Upper lobe of right lung (tissue), 1 donor: Measurements from ENCODE around the gene PARP6. TPM values are rescaled to one million over a fixed set of nuclear protein-coding genes. Genes with fewer than 3 reads are reported as not detected.

Experiments used
- ATAC-seq: fragments of 200-7000 bp; cut with Tn5 transposase; one replicate; pipeline ENCODE4 v1.9.1; 2020; ENCODE audit warnings: mild to moderate bottlenecking, moderate library complexity
- DNase-seq: peaks from one replicate; pipeline ENCODE4 v3.0.0-alpha.2; 2020
- H3K27ac ChIP-seq: fragments of 200-600 bp; one replicate; pipeline ENCODE4 v1.8.0; 2022
- H3K27me3 ChIP-seq: fragments of 200-600 bp; one replicate; pipeline ENCODE4 v1.8.0; 2022; ENCODE audit warnings: mild to moderate bottlenecking
- H3K36me3 ChIP-seq: fragments of 200-600 bp; one replicate; pipeline ENCODE4 v1.8.0; 2022
- H3K4me1 ChIP-seq: fragments of 200-600 bp; one replicate; pipeline ENCODE4 v1.8.0; 2022
- H3K4me3 ChIP-seq: fragments of 200-600 bp; one replicate; pipeline ENCODE4 v1.8.0; 2022; ENCODE audit warnings: mild to moderate bottlenecking
- H3K9me3 ChIP-seq: fragments of 200-600 bp; one replicate; pipeline ENCODE4 v1.8.0; 2022
- CTCF ChIP-seq: fragments of 200-600 bp; IDR thresholded peaks from one replicate; pipeline ENCODE4 v1.8.0; 2022; ENCODE audit warnings: antibody characterized with exemption
- intact Hi-C: fragments of 100-400 bp; cut with DNase I; formaldehyde crosslinking; loops from one replicate; pipeline ENCODE4 v1.11.0; 2022
- total RNA-seq: library from RNA; stranded (reverse); fragmentation: NEBNext Ultra II Directional; extraction: Animal tissue kit (Norgen Biotek cat#: 25700); gene quantifications from one replicate; pipeline ENCODE4 v1.2.1, GENCODE V29; 2021
- donor health status: DM: no; HTN: yes; CAD: no; lungs with severe emphysema.

PARP6 gene
- total RNA-seq, 1 donor from 2014 or later: 87.9 TPM

- intact Hi-C loops: no loop called here
These were observed 49.1 kb downstream of the PARP6 start for GRCh38 chr15:72223278-72223677.

GRCh38 chr15:72222393-72222792, 50.0 kb downstream of the PARP6 start:
- Histone ChIP-seq H3K4me3 (no peak overlapping the region), H3K27ac (peak overlapping the region; percentile 11), H3K9me3 (no peaks in the 10 kb centered on the region), H3K36me3 (peaks cover 34% of the 10 kb centered on the region), H3K4me1 (peaks cover 45% of the 10 kb centered on the region), H3K27me3 (no peaks in the 10 kb centered on the region)
- ATAC-seq (peak; percentile 58), DNase-seq (no peak)
- TF ChIP-seq CTCF: no peak
- intact Hi-C loops: no loop called here

More at GRCh38 chr15:72223278-72223677, 49.1 kb downstream of the PARP6 start:
- Histone ChIP-seq H3K27me3 (no peaks in the 10 kb centered on the region), H3K36me3 (peaks cover 25% of the 10 kb centered on the region), H3K4me3 (no peak overlapping the region), H3K27ac (no peak overlapping the region), H3K9me3 (no peaks in the 10 kb centered on the region), H3K4me1 (peaks cover 53% of the 10 kb centered on the region)
- no peak for ATAC-seq
- DNase-seq: no peak
- TF ChIP-seq CTCF: no peak

- H3K9me3 ChIP-seq: no peaks in the 10 kb centered on the region
- H3K4me1 ChIP-seq: peaks cover 28% of the 10 kb centered on the region
- H3K36me3 ChIP-seq: peaks cover 51% of the 10 kb centered on the region
- TF ChIP-seq CTCF: no peak
- intact Hi-C loops: no loop called here
- DNase-seq (no peak), ATAC-seq (no peak)
- no peak overlapping the region for H3K27ac ChIP-seq
- H3K4me3 ChIP-seq: no peak overlapping the region
- no peaks in the 10 kb centered on the region for H3K27me3 ChIP-seq
These were observed 51.7 kb downstream of the PARP6 start for GRCh38 chr15:72220687-72221086.

- Histone ChIP-seq H3K27ac (no peak overlapping the region), H3K36me3 (peaks cover 81% of the 10 kb centered on the region), H3K9me3 (no peaks in the 10 kb centered on the region), H3K4me1 (peaks cover 13% of the 10 kb centered on the region), H3K4me3 (no peak overlapping the region), H3K27me3 (no peaks in the 10 kb centered on the region)
- DNase-seq (no peak), ATAC-seq (no peak)
- no peak for TF ChIP-seq CTCF
- intact Hi-C loops: no loop called here
These were observed 55.1 kb downstream of the PARP6 start for GRCh38 chr15:72217216-72217615.

GRCh38 chr15:72216079-72216478, 56.3 kb downstream of the PARP6 start:
- DNase-seq (no peak), ATAC-seq (no peak)
- no peaks in the 10 kb centered on the region for H3K9me3 ChIP-seq
- H3K36me3 ChIP-seq: peaks cover 88% of the 10 kb centered on the region
- H3K27ac ChIP-seq: no peak overlapping the region
- no peaks in the 10 kb centered on the region for H3K27me3 ChIP-seq
- peaks cover 4% of the 10 kb centered on the region for H3K4me1 ChIP-seq
- TF ChIP-seq CTCF: no peak
- no peak overlapping the region for H3K4me3 ChIP-seq
- intact Hi-C loops: no loop called here

- Histone ChIP-seq H3K27me3 (no peaks in the 10 kb centered on the region), H3K27ac (no peak overlapping the region), H3K36me3 (peaks cover 100% of the 10 kb centered on the region), H3K4me1 (no peaks in the 10 kb centered on the region), H3K9me3 (no peaks in the 10 kb centered on the region), H3K4me3 (no peak overlapping the region)
- no peak for TF ChIP-seq CTCF
- intact Hi-C loops: loop anchor here (10.0 kb wide), 1 partner anchor 77 kb away; no protein-coding TSS in a partner anchor
- DNase-seq (no peak), ATAC-seq (no peak)
These were observed 64.7 kb downstream of the PARP6 start for GRCh38 chr15:72207558-72208085.
